H1 (cell line): ENCODE results near the gene TC2N. TPM values are rescaled to one million over a fixed set of nuclear protein-coding genes. Genes with fewer than 3 reads are reported as not detected.

Source experiments
- CTCF ChIA-PET: fragments of 300-600 bp; sonication (Branson Sonifier 250); formaldehyde crosslinking; loops from one replicate; lab custom pipeline; 2021; ENCODE audit not compliant: partially characterized antibody; lab: Charles Lee
- POLR2A ChIA-PET: fragments of 300-600 bp; sonication (Branson Sonifier 250); formaldehyde crosslinking; loops from one replicate; lab custom pipeline; 2021; ENCODE audit warnings: inconsistent platforms; ENCODE audit not compliant: partially characterized antibody; lab: Charles Lee
- DNase-seq, 2 experiments: peaks; one replicate each; pipeline versions ENCODE4 v3.0.0 to v3.0.0-alpha.2; 2010 to 2022; ENCODE audit warnings: low spot score in 2 of 2, low read depth in 1 of 2, mixed read lengths in 1 of 2
- FAIRE-seq: peaks from 2 replicates; lab custom pipeline; 2011; peaks lifted over from hg19 to GRCh38; lab: Jason Lieb, UNC
- H2AFZ ChIP-seq: 2 replicates; pipeline ENCODE4 v1.8.1; 2012; ENCODE audit warnings: low read length, inconsistent platforms
- H2AK5ac ChIP-seq: 2 replicates; pipeline ENCODE4 v1.6.1; 2013; ENCODE audit warnings: low read depth, low read length
- H2BK120ac ChIP-seq: replicated peaks from 2 replicates; pipeline ENCODE3; 2013; ENCODE audit warnings: low read depth, low read length, inconsistent platforms
- H2BK12ac ChIP-seq: 2 replicates; pipeline ENCODE4 v1.6.1; 2013; ENCODE audit warnings: low read depth, low read length
- H2BK15ac ChIP-seq: 2 replicates; pipeline ENCODE4 v1.6.1; 2013; ENCODE audit warnings: low read length
- H2BK20ac ChIP-seq: 2 replicates; pipeline ENCODE4 v1.6.1; 2013; ENCODE audit warnings: low read length
- H2BK5ac ChIP-seq: 2 replicates; pipeline ENCODE4 v1.6.1; 2013; ENCODE audit warnings: low read depth, low read length
- H3K14ac ChIP-seq: 2 replicates; pipeline ENCODE4 v1.6.1; 2013; ENCODE audit warnings: inconsistent platforms; ENCODE audit not compliant: insufficient read length
- H3K18ac ChIP-seq: 2 replicates; pipeline ENCODE4 v1.6.1; 2013; ENCODE audit warnings: low read length; ENCODE audit errors: extremely low read depth
- H3K23ac ChIP-seq: 2 replicates; pipeline ENCODE4 v1.6.1; 2013; ENCODE audit warnings: inconsistent platforms; ENCODE audit not compliant: insufficient read length
- H3K23me2 ChIP-seq: 2 replicates; pipeline ENCODE4 v1.6.1; 2013; ENCODE audit warnings: low read depth, low read length
- H3K27ac ChIP-seq: 2 replicates; pipeline ENCODE4 v1.6.1; 2011; ENCODE audit warnings: low read depth, low read length, inconsistent platforms
- H3K27me3 ChIP-seq, 4 experiments: replicated peaks in 1 of 4; 1 replicate in 1 of 4; 2 replicates in 3 of 4; pipeline versions ENCODE4 v1.6.1 to v1.8.1; 2011 to 2013; ENCODE audit warnings: low read length in 3 of 4, mild to moderate bottlenecking in 3 of 4, inconsistent platforms in 2 of 4, mixed read lengths in 2 of 4, moderate library complexity in 1 of 4; ENCODE audit not compliant: control insufficient read depth in 3 of 4, insufficient read depth in 3 of 4; ENCODE audit errors: extremely low read depth in 1 of 4
- H3K36me3 ChIP-seq, 4 experiments: 2 replicates each; pipeline versions ENCODE4 v1.6.1 to v1.8.1; 2011 to 2013; ENCODE audit warnings: mild to moderate bottlenecking in 4 of 4, low read length in 3 of 4, moderate library complexity in 2 of 4, control low read depth in 1 of 4, inconsistent platforms in 1 of 4; ENCODE audit not compliant: insufficient read depth in 4 of 4, control insufficient read depth in 2 of 4
- H3K4ac ChIP-seq: replicated peaks from 2 replicates; pipeline ENCODE3; 2013; ENCODE audit warnings: low read length, low read depth, mixed read lengths, inconsistent platforms; ENCODE audit not compliant: insufficient read length
- H3K4me1 ChIP-seq, 4 experiments: replicated peaks in 1 of 4; 1 replicate in 1 of 4; 2 replicates in 3 of 4; pipeline versions ENCODE4 v1.6.1 to v1.8.1; 2011 to 2013; ENCODE audit warnings: low read length in 3 of 4, inconsistent platforms in 2 of 4, mixed read lengths in 1 of 4; ENCODE audit not compliant: insufficient read depth in 4 of 4, control insufficient read depth in 3 of 4
- H3K4me2 ChIP-seq, 2 experiments: 2 replicates each; pipeline versions ENCODE4 v1.6.1 to v1.8.1; 2011 to 2013; ENCODE audit warnings: low read depth in 2 of 2, low read length in 2 of 2, control low read depth in 1 of 2, inconsistent platforms in 1 of 2, mild to moderate bottlenecking in 1 of 2; ENCODE audit not compliant: insufficient read depth in 1 of 2
- H3K4me3 ChIP-seq, 4 experiments: fragments of 200-600, 300-600 bp in 1 of 4; sonication (generic), shearing (Covaris generic), sonication (Bioruptor Twin) in 1 of 4; 2 replicates each; pipeline versions ENCODE4 v1.5.1 to v1.8.1; 2011 to 2016; ENCODE audit warnings: low read length in 4 of 4, low read depth in 3 of 4, control low read depth in 2 of 4, inconsistent platforms in 2 of 4, mild to moderate bottlenecking in 2 of 4, mixed read lengths in 1 of 4, moderate library complexity in 1 of 4; ENCODE audit not compliant: insufficient read depth in 2 of 4; ENCODE audit errors: extremely low read depth in 1 of 4
- H3K56ac ChIP-seq: replicated peaks from 2 replicates; pipeline ENCODE3; 2013; ENCODE audit warnings: low read depth, mild to moderate bottlenecking, mixed read lengths, low read length, inconsistent platforms; ENCODE audit not compliant: insufficient read length
- H3K79me1 ChIP-seq: 2 replicates; pipeline ENCODE4 v1.6.1; 2013; ENCODE audit warnings: low read depth, low read length, control low read depth
- H3K79me2 ChIP-seq, 2 experiments: 2 replicates each; pipeline versions ENCODE4 v1.6.1 to v1.8.1; 2012 to 2013; ENCODE audit warnings: low read length in 2 of 2, mild to moderate bottlenecking in 2 of 2, inconsistent platforms in 1 of 2; ENCODE audit not compliant: insufficient read depth in 2 of 2, control insufficient read depth in 1 of 2
- H3K9ac ChIP-seq, 4 experiments: replicated peaks in 1 of 4; 1 replicate in 1 of 4; 2 replicates in 3 of 4; pipeline versions ENCODE4 v1.6.1 to v1.8.1; 2011 to 2013; ENCODE audit warnings: low read depth in 3 of 4, low read length in 3 of 4, control low read depth in 2 of 4, mild to moderate bottlenecking in 2 of 4, moderate library complexity in 2 of 4, inconsistent platforms in 1 of 4; ENCODE audit errors: extremely low read depth in 1 of 4
- H3K9me3 ChIP-seq, 2 experiments: 2 replicates each; pipeline versions ENCODE4 v1.6.1 to v1.8.1; 2012 to 2013; ENCODE audit warnings: mild to moderate bottlenecking in 2 of 2, moderate library complexity in 2 of 2, control low read depth in 1 of 2, inconsistent platforms in 1 of 2, low read depth in 1 of 2, low read length in 1 of 2, mixed read lengths in 1 of 2; ENCODE audit not compliant: insufficient read depth in 2 of 2
- H4K20me1 ChIP-seq, 2 experiments: replicated peaks in 1 of 2; 2 replicates each; pipeline versions ENCODE3 to v1.8.1; 2011 to 2013; ENCODE audit warnings: inconsistent platforms in 2 of 2, low read length in 2 of 2, mild to moderate bottlenecking in 1 of 2; ENCODE audit not compliant: insufficient read depth in 2 of 2, control insufficient read depth in 1 of 2
- H4K5ac ChIP-seq: 2 replicates; pipeline ENCODE4 v1.6.1; 2013; ENCODE audit warnings: low read length, low read depth, mixed read lengths, inconsistent platforms; ENCODE audit not compliant: insufficient read length
- H4K8ac ChIP-seq: 2 replicates; pipeline ENCODE4 v1.8.0; 2013; ENCODE audit warnings: mild to moderate bottlenecking, moderate library complexity, low read length, inconsistent platforms; ENCODE audit not compliant: insufficient read depth; ENCODE audit errors: extremely low read depth
- H4K91ac ChIP-seq: replicated peaks from 2 replicates; pipeline ENCODE3; 2013; ENCODE audit warnings: low read length, mixed read lengths, inconsistent platforms; ENCODE audit not compliant: insufficient read length
- ASH2L ChIP-seq: fragments of 200-600, 300-600 bp; sonication (generic); IDR thresholded peaks from one replicate; pipeline ENCODE4 v1.7.1; 2017; ENCODE audit warnings: low read length
- BRCA1 ChIP-seq: IDR thresholded peaks from 2 replicates; pipeline ENCODE4 v1.6.1; 2012; ENCODE audit warnings: low read depth, low read length, improper control_type of control experiment
- CEBPB ChIP-seq: IDR thresholded peaks from 2 replicates; pipeline ENCODE4 v1.6.1; 2012; ENCODE audit warnings: low read depth, low read length
- CHD2 ChIP-seq: IDR thresholded peaks from 2 replicates; pipeline ENCODE4 v1.6.1; 2012; ENCODE audit warnings: low read length, improper control_type of control experiment
- CTBP2 ChIP-seq: IDR thresholded peaks from 2 replicates; pipeline ENCODE4 v1.7.0; 2011; ENCODE audit warnings: borderline replicate concordance, mild to moderate bottlenecking, moderate library complexity, mixed read lengths, low read length; ENCODE audit not compliant: insufficient read depth, insufficient read length
- E2F6 ChIP-seq: IDR thresholded peaks from 2 replicates; pipeline ENCODE4 v1.6.1; 2012; ENCODE audit warnings: inconsistent platforms
- HDAC2 ChIP-seq, 2 experiments: fragments of 300-600 bp in 1 of 2; sonication (generic) in 1 of 2; IDR thresholded peaks; 2 replicates each; pipeline ENCODE4 v1.6.1; 2011 to 2012; ENCODE audit warnings: low read depth in 2 of 2, low read length in 2 of 2, mild to moderate bottlenecking in 2 of 2, moderate library complexity in 2 of 2, borderline replicate concordance in 1 of 2, inconsistent platforms in 1 of 2
- MAFK ChIP-seq: IDR thresholded peaks from 2 replicates; pipeline ENCODE4 v1.6.1; 2012; ENCODE audit warnings: low read depth, mild to moderate bottlenecking, improper control_type of control experiment, low read length
- RFX5 ChIP-seq: IDR thresholded peaks from 2 replicates; pipeline ENCODE4 v1.6.1; 2011; ENCODE audit warnings: low read depth, low read length, improper control_type of control experiment, borderline replicate concordance
- RNF2 ChIP-seq: fragments of 200-900, 300-1000 bp; sonication (generic); IDR thresholded peaks from 2 replicates; pipeline ENCODE4 v1.7.1; 2016; ENCODE audit warnings: borderline replicate concordance, low read depth, mild to moderate bottlenecking, antibody characterized with exemption, low read length; ENCODE audit not compliant: poor library complexity, severe bottlenecking; ENCODE audit errors: missing control alignments
- SP4 ChIP-seq: IDR thresholded peaks from 2 replicates; pipeline ENCODE4 v1.6.1; 2012; ENCODE audit warnings: low read length, inconsistent platforms
- YY1 ChIP-seq: IDR thresholded peaks from 2 replicates; pipeline ENCODE4 v1.6.1; 2011; ENCODE audit warnings: low read depth, mild to moderate bottlenecking, low read length
- WGBS, 2 experiments: shearing (Covaris generic) in 1 of 2; methylation state at CpG; one replicate each; pipeline versions ENCODE4 v1.1.6 to v1.1.7; 2013 to 2015; ENCODE audit warnings: low lambda C conversion rate in 2 of 2, mixed read lengths in 2 of 2, inconsistent platforms in 1 of 2, low coverage in 1 of 2, missing lambda C conversion rate in 1 of 2; ENCODE audit not compliant: insufficient replicate concordance in 2 of 2, insufficient coverage in 1 of 2, insufficient read length in 1 of 2; ENCODE audit errors: extremely low coverage in 1 of 2, missing lambda C conversion rate in 1 of 2; 5-methylcytosine and 5-hydroxymethylcytosine counted together
- polyA plus RNA-seq, 7 experiments: library from polyadenylated mRNA; depleted of rRNA in 3 of 7; stranded (reverse) in 5 of 7; unstranded in 2 of 7; fragments of >200 nt in 5 of 7; fragments of 200-250 nt in 2 of 7; gene quantifications; 1 replicate in 5 of 7; 2 replicates in 1 of 7; 4 replicates in 1 of 7; pipeline versions ENCODE4 v1.2.1 to v1.2.3, GENCODE V29; 2011 to 2013; ENCODE audit warnings: missing spikeins in 2 of 7, mixed read lengths in 2 of 7
- total RNA-seq: library from RNA; stranded (reverse); fragmentation: NEBNext Ultra II Directional; extraction: Animal tissue kit (Norgen Biotek cat#: 25700); gene quantifications from 2 replicates; pipeline ENCODE4 v1.2.1, GENCODE V29; 2021

TC2N gene
- total and polyA plus RNA-seq, 2 of the 8 experiments (the other 6 are each of a cell fraction or from before 2014, with no cell fraction given), result 9.7 to 36.2 TPM

GRCh38 chr14:91904956-91905645, 37.8 kb upstream of the TC2N start:
- no peak overlapping the region for H3K9ac ChIP-seq
- FAIRE-seq, result no peak
- no peak overlapping the region for H4K5ac ChIP-seq
- no peak overlapping the region for H2AFZ ChIP-seq
- H3K27ac ChIP-seq, result no peak overlapping the region
- no peak overlapping the region for H2BK12ac ChIP-seq
- H2BK5ac ChIP-seq, result no peak overlapping the region
- H3K4me3 ChIP-seq, result no peak overlapping the region
- H2BK120ac ChIP-seq, result no peak overlapping the region
- H4K8ac ChIP-seq, result no peak overlapping the region
- H3K56ac ChIP-seq, result no peak overlapping the region
- H3K23me2 ChIP-seq, result no peaks in the 10 kb centered on the region
- peaks cover 0 to 1% (median 0%) of the 10 kb centered on the region in 4 experiments; a peak in 1 of 7 replicates for H3K27me3 ChIP-seq
- H3K9me3 ChIP-seq, result no peaks in the 10 kb centered on the region
- WGBS, 2 experiments, result 90% methylated on average over 9 of the region's 9 CpGs; no CpG with 5 or more reads in 1 of the 2 experiments
- ChIA-PET POLR2A (interaction anchor here (0.6 kb wide), 1 partner anchor 176 kb away, joined by 3 read pairs; no protein-coding TSS in a partner anchor), CTCF (interaction anchor here (0.5 to 2.6 kb wide), 5 partner anchors 10 to 645 kb away, joined by 3 to 10 read pairs (median 3); no protein-coding TSS in a partner anchor)
- DNase-seq, result no peak
- no peak overlapping the region for H2BK20ac ChIP-seq
- H2AK5ac ChIP-seq, result no peak overlapping the region
- no peak overlapping the region for H3K14ac ChIP-seq
- H2BK15ac ChIP-seq, result no peak overlapping the region
- no peaks in the 10 kb centered on the region for H3K79me2 ChIP-seq
- no peaks in the 10 kb centered on the region for H3K36me3 ChIP-seq
- no peaks in the 10 kb centered on the region for H3K79me1 ChIP-seq
- no peak overlapping the region for H3K18ac ChIP-seq
- TF ChIP-seq ASH2L, result no peak
- no peak for TF ChIP-seq E2F6
- TF ChIP-seq YY1, result no peak
- no peak for TF ChIP-seq HDAC2 (IDR thresholded peaks at IDR 0.05; ENCODE audit: borderline replicate concordance in 1 of 2, low read depth in 2 of 2, low read length in 2 of 2)
- no peak for TF ChIP-seq CEBPB
- no peak for TF ChIP-seq BRCA1
- no peak for TF ChIP-seq MAFK
- TF ChIP-seq CHD2, result no peak
- no peak for TF ChIP-seq RNF2
- no peak for TF ChIP-seq CTBP2
- no peak for TF ChIP-seq RFX5
- TF ChIP-seq SP4, result no peak
- no peak overlapping the region for H3K4ac ChIP-seq
- no peak overlapping the region for H4K91ac ChIP-seq
- H3K4me1 ChIP-seq, result no peaks in the 10 kb centered on the region
- H3K23ac ChIP-seq, result no peak overlapping the region
- no peak overlapping the region for H3K4me2 ChIP-seq
- peaks cover 0 to 2% of the 10 kb centered on the region in 2 experiments for H4K20me1 ChIP-seq
